ENCODE data around the gene ZCCHC24. TPM values are rescaled to one million over a fixed set of nuclear protein-coding genes. Genes with fewer than 3 reads are reported as not detected.

ZCCHC24 gene
- total RNA-seq, 4 donors from 2014 or later, result 100 to 156 (median 120) TPM

DNA sequence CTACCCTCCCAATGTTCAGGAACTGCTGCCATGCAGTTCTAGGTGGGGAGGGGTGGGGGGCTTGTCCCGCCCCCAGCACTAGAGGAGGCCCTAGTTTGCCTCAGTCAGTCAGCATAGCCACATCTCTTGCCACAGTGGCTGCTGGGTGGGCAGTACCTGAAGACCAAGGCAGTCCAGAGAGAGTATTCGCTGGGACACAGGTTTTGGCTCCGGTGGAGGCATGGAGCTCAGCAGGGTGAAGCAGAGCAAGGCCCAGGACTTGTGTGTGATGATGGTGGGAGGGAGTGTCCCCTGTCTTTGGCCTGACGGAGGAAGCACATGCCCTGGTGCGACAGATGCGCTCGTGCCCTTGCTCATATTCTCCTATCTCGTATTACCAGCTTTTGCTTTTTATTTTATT, 24.7 kb upstream of the ZCCHC24 start:
- intact Hi-C loops (cut with DNase I), result no loop called here
- no peak for DNase-seq (ENCODE audit: extremely low spot score)
- H3K9me3 ChIP-seq, result no peaks in the 10 kb centered on the region
- H3K36me3 ChIP-seq, result no peaks in the 10 kb centered on the region
- no peak overlapping the region for H3K4me3 ChIP-seq
- 89% methylated on average over 8 of the region's 8 CpGs for WGBS
- no peak overlapping the region for H3K27ac ChIP-seq (replicated peaks in 1 of 4)
- TF ChIP-seq POLR2A (IDR thresholded peaks at IDR 0.05; ENCODE audit: low read depth) (no peak), POLR2AphosphoS5 (IDR thresholded peaks at IDR 0.05) (no peak), EP300 (IDR thresholded peaks at IDR 0.05) (no peak)
- TF ChIP-seq, protein P1, sequence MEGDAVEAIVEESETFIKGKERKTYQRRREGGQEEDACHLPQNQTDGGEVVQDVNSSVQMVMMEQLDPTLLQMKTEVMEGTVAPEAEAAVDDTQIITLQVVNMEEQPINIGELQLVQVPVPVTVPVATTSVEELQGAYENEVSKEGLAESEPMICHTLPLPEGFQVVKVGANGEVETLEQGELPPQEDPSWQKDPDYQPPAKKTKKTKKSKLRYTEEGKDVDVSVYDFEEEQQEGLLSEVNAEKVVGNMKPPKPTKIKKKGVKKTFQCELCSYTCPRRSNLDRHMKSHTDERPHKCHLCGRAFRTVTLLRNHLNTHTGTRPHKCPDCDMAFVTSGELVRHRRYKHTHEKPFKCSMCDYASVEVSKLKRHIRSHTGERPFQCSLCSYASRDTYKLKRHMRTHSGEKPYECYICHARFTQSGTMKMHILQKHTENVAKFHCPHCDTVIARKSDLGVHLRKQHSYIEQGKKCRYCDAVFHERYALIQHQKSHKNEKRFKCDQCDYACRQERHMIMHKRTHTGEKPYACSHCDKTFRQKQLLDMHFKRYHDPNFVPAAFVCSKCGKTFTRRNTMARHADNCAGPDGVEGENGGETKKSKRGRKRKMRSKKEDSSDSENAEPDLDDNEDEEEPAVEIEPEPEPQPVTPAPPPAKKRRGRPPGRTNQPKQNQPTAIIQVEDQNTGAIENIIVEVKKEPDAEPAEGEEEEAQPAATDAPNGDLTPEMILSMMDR (IDR thresholded peaks at IDR 0.05), result no peak
- no peaks in the 10 kb centered on the region for H3K27me3 ChIP-seq
- H3K4me1 ChIP-seq, result peaks cover 13 to 37% (median 27%) of the 10 kb centered on the region in 4 donors

DNA sequence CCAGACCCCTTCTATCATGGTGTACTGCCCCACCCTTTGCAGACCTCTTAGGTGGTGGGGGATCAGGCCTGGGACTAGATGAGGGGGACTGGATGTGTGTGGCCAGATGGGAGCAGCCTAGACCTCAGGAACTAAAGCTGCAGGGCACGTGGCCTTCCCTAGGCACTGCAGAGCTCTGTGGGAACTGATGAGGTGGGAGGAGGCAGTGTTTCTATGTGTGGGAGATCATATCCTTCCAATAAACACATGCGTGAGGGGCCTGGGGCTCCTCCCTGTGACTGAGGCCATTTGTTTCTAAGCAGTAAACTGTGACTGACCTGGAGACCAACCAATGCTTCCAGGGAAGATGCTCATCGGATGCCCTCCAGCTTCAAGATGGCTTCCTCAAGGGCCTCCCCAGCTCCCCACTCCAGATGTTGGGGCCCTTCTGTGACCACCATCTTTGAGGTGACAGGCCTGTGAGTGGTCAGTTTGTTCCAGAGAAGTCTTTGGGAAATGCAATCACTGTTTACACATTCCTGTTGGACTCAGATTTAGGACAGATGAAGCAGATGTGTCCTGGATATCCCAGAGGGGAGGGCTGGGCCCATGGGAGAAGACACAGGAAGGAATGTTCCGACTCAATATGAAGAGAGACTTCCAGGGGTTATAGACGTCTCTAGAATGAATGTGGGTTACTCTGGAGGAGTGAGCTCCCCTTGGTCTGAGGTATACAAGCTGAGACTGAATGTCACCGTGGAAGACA, 23.6 kb upstream of the ZCCHC24 start:
- Histone ChIP-seq H3K36me3 (no peaks in the 10 kb centered on the region), H3K27ac (replicated peaks in 1 of 4) (peak overlapping the region in 1 of 4 donors; percentile 43), H3K4me1 (peaks cover 13 to 37% (median 31%) of the 10 kb centered on the region in 4 donors), H3K27me3 (no peaks in the 10 kb centered on the region), H3K4me3 (no peak overlapping the region), H3K9me3 (no peaks in the 10 kb centered on the region)
- no peak for DNase-seq (ENCODE audit: extremely low spot score)
- intact Hi-C loops (cut with DNase I), result loop anchor here (1.0 kb wide), 1 partner anchor 95 kb away; no protein-coding TSS in a partner anchor
- no peak for TF ChIP-seq EP300 (IDR thresholded peaks at IDR 0.05)
- TF ChIP-seq, protein P1 (IDR thresholded peaks at IDR 0.05), result no peak
- no peak for TF ChIP-seq POLR2AphosphoS5 (IDR thresholded peaks at IDR 0.05)
- no peak for TF ChIP-seq POLR2A (IDR thresholded peaks at IDR 0.05; ENCODE audit: low read depth)
- WGBS, result 78% methylated on average over 6 of the region's 6 CpGs

DNA sequence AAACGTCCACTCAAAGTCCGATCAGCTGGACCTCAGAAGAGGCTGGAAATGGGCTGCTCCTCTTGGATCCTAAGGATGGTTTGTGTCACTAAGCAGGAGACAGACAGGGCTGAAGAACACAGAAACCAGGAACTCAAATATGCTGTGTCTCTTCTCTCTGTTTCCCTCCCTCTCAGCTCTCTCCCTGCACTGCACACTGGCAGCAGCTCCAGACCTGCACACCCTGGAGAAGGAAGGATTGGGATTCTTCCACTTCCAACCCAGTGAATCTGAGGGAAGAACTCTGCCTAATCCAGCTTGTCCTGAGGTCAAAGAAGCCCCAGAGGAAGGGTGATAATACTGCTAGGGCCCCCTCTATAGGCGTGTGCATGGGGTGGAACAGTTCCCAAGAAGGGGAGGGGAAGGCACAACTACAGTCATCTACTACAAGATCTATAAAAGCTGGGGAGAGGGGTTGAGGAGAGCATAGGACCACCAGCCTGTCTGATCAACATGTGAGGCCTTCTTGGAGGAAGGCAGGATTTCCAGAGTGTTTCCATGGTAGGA, 22.7 kb upstream of the ZCCHC24 start:
- H3K27ac ChIP-seq (replicated peaks in 1 of 4), result peak overlapping the region; percentile 20 to 63 (median 34)
- intact Hi-C loops (cut with DNase I), result loop anchor here (1.0 kb wide), 1 partner anchor 94 kb away; no protein-coding TSS in a partner anchor
- peaks cover 13 to 38% (median 26%) of the 10 kb centered on the region in 4 donors for H3K4me1 ChIP-seq
- no peak overlapping the region for H3K4me3 ChIP-seq
- no peaks in the 10 kb centered on the region for H3K36me3 ChIP-seq
- H3K9me3 ChIP-seq, result no peaks in the 10 kb centered on the region
- TF ChIP-seq POLR2A (IDR thresholded peaks at IDR 0.05; ENCODE audit: low read depth) (no peak), EP300 (IDR thresholded peaks at IDR 0.05) (no peak), POLR2AphosphoS5 (IDR thresholded peaks at IDR 0.05) (no peak)
- TF ChIP-seq, protein P1 (IDR thresholded peaks at IDR 0.05), result no peak
- no peak for DNase-seq (ENCODE audit: extremely low spot score)
- WGBS, result 83% methylated on average over 3 of the region's 3 CpGs
- no peaks in the 10 kb centered on the region for H3K27me3 ChIP-seq

DNA sequence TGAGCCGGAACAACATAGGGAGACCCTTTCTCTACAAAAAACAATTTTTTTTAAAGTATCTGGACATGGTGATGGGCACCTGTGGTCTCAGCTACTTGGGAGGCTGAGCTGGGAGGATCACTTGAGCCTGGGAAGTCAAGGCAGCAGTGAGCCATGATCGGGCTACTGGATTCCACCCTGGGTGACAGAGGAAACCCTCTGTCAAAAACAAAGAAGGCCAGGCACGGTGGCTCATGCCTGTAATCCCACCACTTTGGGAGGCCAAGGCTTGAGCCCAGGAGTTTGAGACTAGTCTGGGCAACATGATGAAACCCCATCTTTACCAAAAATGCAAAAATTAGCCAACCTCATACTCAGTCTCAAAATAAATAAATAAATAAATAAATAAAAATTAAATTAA, 19.9 kb upstream of the ZCCHC24 start:
- Histone ChIP-seq H3K36me3 (no peaks in the 10 kb centered on the region), H3K4me3 (no peak overlapping the region), H3K27ac (replicated peaks in 1 of 4) (no peak overlapping the region), H3K9me3 (no peaks in the 10 kb centered on the region), H3K27me3 (no peaks in the 10 kb centered on the region), H3K4me1 (peaks cover 13 to 32% (median 19%) of the 10 kb centered on the region in 4 donors)
- no peak for TF ChIP-seq EP300 (IDR thresholded peaks at IDR 0.05)
- TF ChIP-seq POLR2A (IDR thresholded peaks at IDR 0.05; ENCODE audit: low read depth), result no peak
- TF ChIP-seq POLR2AphosphoS5 (IDR thresholded peaks at IDR 0.05), result no peak
- TF ChIP-seq, protein P1 (IDR thresholded peaks at IDR 0.05), result no peak
- intact Hi-C loops (cut with DNase I), result no loop called here
- no peak for DNase-seq (ENCODE audit: extremely low spot score)
- 93% methylated on average over 3 of the region's 3 CpGs for WGBS

Data from esophagus muscularis mucosa (tissue), 4 donors.